GM06990 (cell line): Measurements from ENCODE around the gene CPPED1.

Experiments used
- DNase-seq: peaks from one replicate; pipeline ENCODE4 v3.0.0-alpha.2; 2011; ENCODE audit not compliant: insufficient read length; ENCODE audit errors: extremely low read depth
- H3K27me3 ChIP-seq: replicated peaks from 2 replicates; pipeline ENCODE4 v1.6.0; 2011; ENCODE audit warnings: low read length; ENCODE audit not compliant: control insufficient read depth, insufficient read depth
- H3K36me3 ChIP-seq: 2 replicates; pipeline ENCODE4 v1.5.1; 2011; ENCODE audit warnings: low read length; ENCODE audit not compliant: control insufficient read depth, insufficient read depth
- H3K4me3 ChIP-seq: replicated peaks from 2 replicates; pipeline ENCODE4 v1.5.1; 2011; ENCODE audit warnings: low read depth, mild to moderate bottlenecking, control low read depth, low read length
- CTCF ChIP-seq: IDR thresholded peaks from 2 replicates; pipeline ENCODE4 v1.5.1; 2011; ENCODE audit warnings: low read length, control low read depth, mild to moderate bottlenecking, inconsistent platforms; ENCODE audit not compliant: insufficient read depth, poor library complexity, severe bottlenecking

CPPED1 gene

GRCh38 chr16:12753203-12754023 is 50.3 kb downstream of the CPPED1 start:
- Histone ChIP-seq H3K4me3 (no peak overlapping the region), H3K27me3 (no peaks in the 10 kb centered on the region), H3K36me3 (no peaks in the 10 kb centered on the region)
- DNase-seq, result no peak
- TF ChIP-seq CTCF, result no peak

- H3K27me3 ChIP-seq, result no peaks in the 10 kb centered on the region
- no peaks in the 10 kb centered on the region for H3K36me3 ChIP-seq
- no peak overlapping the region for H3K4me3 ChIP-seq
- TF ChIP-seq CTCF, result no peak
- DNase-seq, result no peak
These were observed 51.5 kb downstream of the CPPED1 start for GRCh38 chr16:12752159-12752558.

GRCh38 chr16:12750554-12750918 is 53.2 kb downstream of the CPPED1 start:
- Histone ChIP-seq H3K27me3 (no peaks in the 10 kb centered on the region), H3K36me3 (no peaks in the 10 kb centered on the region), H3K4me3 (no peak overlapping the region)
- DNase-seq, result no peak
- no peak for TF ChIP-seq CTCF

- no peak overlapping the region for H3K4me3 ChIP-seq
- H3K27me3 ChIP-seq, result no peaks in the 10 kb centered on the region
- no peak for DNase-seq
- TF ChIP-seq CTCF, result no peak
- no peaks in the 10 kb centered on the region for H3K36me3 ChIP-seq
These were observed 54.6 kb downstream of the CPPED1 start for GRCh38 chr16:12749076-12749475.

GRCh38 chr16:12747827-12748226 is 55.9 kb downstream of the CPPED1 start:
- no peak for TF ChIP-seq CTCF
- no peak overlapping the region for H3K4me3 ChIP-seq
- no peak for DNase-seq
- H3K27me3 ChIP-seq, result no peaks in the 10 kb centered on the region
- no peaks in the 10 kb centered on the region for H3K36me3 ChIP-seq
